B cell (primary cell): Measurements from ENCODE around the gene RPTOR. TPM values are rescaled to one million over a fixed set of nuclear protein-coding genes. Genes with fewer than 3 reads are reported as not detected.
A peak's percentile ranks its signal among the peaks of the same experiment; 100 is the strongest.

Source experiments
- ATAC-seq: fragments of 200-7000 bp; cut with Tn5 transposase; one replicate; pipeline ENCODE4 v1.10.0; 2021; ENCODE audit warnings: low read depth, mild to moderate bottlenecking, moderate number of reproducible peaks, moderate library complexity
- CTCF ChIA-PET: fragments of 350-600 bp; sonication (Branson Sonifier 250); formaldehyde crosslinking; loops from one replicate; lab custom pipeline; 2021; ENCODE audit warnings: antibody characterized with exemption, inconsistent platforms; lab: Charles Lee
- POLR2A ChIA-PET: fragments of 350-600 bp; sonication (Branson Sonifier 250); formaldehyde crosslinking; loops from one replicate; lab custom pipeline; 2021; ENCODE audit warnings: antibody characterized with exemption; lab: Charles Lee
- DNase-seq: peaks from one replicate; pipeline ENCODE4 v3.0.0; 2013
- H2AFZ ChIP-seq: 2 replicates; pipeline ENCODE4 v1.6.1; 2012; ENCODE audit warnings: mild to moderate bottlenecking, low read depth, low read length; ENCODE audit not compliant: insufficient read depth, poor library complexity, severe bottlenecking
- H3K27ac ChIP-seq, 2 donors: 1 replicate in 1 of 2; 2 replicates in 1 of 2; pipeline ENCODE4 v1.5.1; 2012 to 2013; ENCODE audit warnings: low read length in 2 of 2, mild to moderate bottlenecking in 2 of 2, moderate library complexity in 1 of 2
- H3K27me3 ChIP-seq, 4 experiments: fragments of 200-600 bp in 1 of 4; sonication (generic) in 1 of 4; replicated peaks in 1 of 4; 1 replicate in 2 of 4; 2 replicates in 2 of 4; pipeline versions ENCODE4 v1.6.1 to v1.7.0; 2013 to 2016; ENCODE audit warnings: low read length in 3 of 4, mild to moderate bottlenecking in 2 of 4, mixed read lengths in 1 of 4, moderate library complexity in 1 of 4; ENCODE audit not compliant: insufficient read depth in 4 of 4, control insufficient read depth in 3 of 4; ENCODE audit errors: control extremely low read depth in 1 of 4
- H3K36me3 ChIP-seq, 2 experiments: replicated peaks in 1 of 2; 1 replicate in 1 of 2; 2 replicates in 1 of 2; pipeline versions ENCODE4 v1.6.1 to v1.7.1; 2013; ENCODE audit warnings: low read length in 1 of 2; ENCODE audit not compliant: insufficient read depth in 2 of 2, control insufficient read depth in 1 of 2; ENCODE audit errors: control extremely low read depth in 1 of 2, extremely low read depth in 1 of 2
- H3K4me1 ChIP-seq, 2 donors: fragments of 200-600 bp in 1 of 2; sonication (generic) in 1 of 2; 1 replicate in 1 of 2; 2 replicates in 1 of 2; pipeline versions ENCODE4 v1.5.1 to v1.6.1; 2013 to 2017; ENCODE audit warnings: low read length in 2 of 2; ENCODE audit not compliant: control insufficient read depth in 2 of 2, insufficient read depth in 2 of 2
- H3K4me2 ChIP-seq: replicated peaks from 2 replicates; pipeline ENCODE3; 2012; ENCODE audit warnings: mild to moderate bottlenecking, low read depth, low read length; ENCODE audit not compliant: poor library complexity, severe bottlenecking
- H3K4me3 ChIP-seq, 5 experiments: fragments of 200-600 bp in 1 of 5; sonication (generic) in 1 of 5; 1 replicate in 3 of 5; 2 replicates in 2 of 5; pipeline versions ENCODE4 v1.5.1 to v1.7.0; 2011 to 2016; ENCODE audit warnings: low read length in 4 of 5, mild to moderate bottlenecking in 4 of 5, low read depth in 2 of 5, control low read depth in 1 of 5, moderate library complexity in 1 of 5; ENCODE audit not compliant: insufficient read depth in 1 of 5; ENCODE audit errors: control extremely low read depth in 1 of 5, extremely low read depth in 1 of 5
- H3K79me2 ChIP-seq: fragments of 200-600 bp; sonication (generic); one replicate; pipeline ENCODE4 v1.6.0; 2016; ENCODE audit warnings: low read length; ENCODE audit not compliant: control insufficient read depth, insufficient read depth
- H3K9ac ChIP-seq: fragments of 200-600 bp; sonication (generic); 2 replicates; pipeline ENCODE4 v1.6.1; 2017; ENCODE audit warnings: mild to moderate bottlenecking, low read length, moderate library complexity
- H3K9me3 ChIP-seq, 3 donors: one replicate each; pipeline versions ENCODE4 v1.6.1 to v1.7.1; 2013; ENCODE audit warnings: low read length in 2 of 3; ENCODE audit not compliant: control insufficient read depth in 2 of 3, insufficient read depth in 1 of 3; ENCODE audit errors: control extremely low read depth in 1 of 3
- H4K20me1 ChIP-seq: 2 replicates; pipeline ENCODE4 v1.6.0; 2012; ENCODE audit warnings: mild to moderate bottlenecking, low read length; ENCODE audit not compliant: insufficient read depth, control insufficient read depth, poor library complexity, severe bottlenecking
- H3K27ac Mint-ChIP-seq: one replicate; pipeline ENCODE4 v1.8.0; 2021; ENCODE audit warnings: mixed read lengths
- H3K27me3 Mint-ChIP-seq: one replicate; pipeline ENCODE4 v1.8.0; 2021; ENCODE audit warnings: mixed read lengths
- H3K4me1 Mint-ChIP-seq: one replicate; pipeline ENCODE4 v1.8.0; 2021; ENCODE audit warnings: mixed read lengths
- H3K4me3 Mint-ChIP-seq: one replicate; pipeline ENCODE4 v1.8.0; 2021; ENCODE audit warnings: mixed read lengths
- H3K9me3 Mint-ChIP-seq: one replicate; pipeline ENCODE4 v1.8.0; 2022; ENCODE audit warnings: mixed read lengths; ENCODE audit not compliant: insufficient read depth
- EZH2 ChIP-seq: IDR thresholded peaks from 2 replicates; pipeline ENCODE4 v1.6.1; 2012; ENCODE audit warnings: borderline replicate concordance, low read depth, mild to moderate bottlenecking, moderate library complexity, low read length; ENCODE audit not compliant: insufficient read depth, poor library complexity, severe bottlenecking
- WGBS: methylation state at CpG from one replicate; pipeline ENCODE4 v1.1.5; 2013; ENCODE audit warnings: missing lambda C conversion rate; ENCODE audit not compliant: insufficient coverage; 5-methylcytosine and 5-hydroxymethylcytosine counted together
- intact Hi-C: fragments of 100-400 bp; cut with micrococcal nuclease; formaldehyde crosslinking; loops from one replicate; pipeline ENCODE4 v1.10.0; 2022
- polyA plus RNA-seq: library from polyadenylated mRNA; depleted of rRNA; stranded (reverse); fragments of >200 nt; gene quantifications from 2 replicates; pipeline ENCODE4 v1.2.3, GENCODE V29; 2012
- total RNA-seq, 2 donors: library from RNA; stranded (reverse); fragments of 120-200 nt in 1 of 2; gene quantifications; 1 replicate in 1 of 2; 2 replicates in 1 of 2; pipeline versions ENCODE4 v1.2.3 to v1.2.4, GENCODE V29; 2013 to 2022
- TF ChIP-seq, protein P1 (sequence below): fragments of 200-600 bp; IDR thresholded peaks from one replicate; pipeline ENCODE4 v1.8.0; 2022; ENCODE audit warnings: antibody characterized with exemption, mild to moderate bottlenecking

The RPTOR gene
- total and polyA plus RNA-seq, 2 donors (not counting 1 experiment from before 2014, with no cell fraction given), result 13.4 to 58.8 TPM

- TF ChIP-seq EZH2, result no peak
- TF ChIP-seq, protein P1, sequence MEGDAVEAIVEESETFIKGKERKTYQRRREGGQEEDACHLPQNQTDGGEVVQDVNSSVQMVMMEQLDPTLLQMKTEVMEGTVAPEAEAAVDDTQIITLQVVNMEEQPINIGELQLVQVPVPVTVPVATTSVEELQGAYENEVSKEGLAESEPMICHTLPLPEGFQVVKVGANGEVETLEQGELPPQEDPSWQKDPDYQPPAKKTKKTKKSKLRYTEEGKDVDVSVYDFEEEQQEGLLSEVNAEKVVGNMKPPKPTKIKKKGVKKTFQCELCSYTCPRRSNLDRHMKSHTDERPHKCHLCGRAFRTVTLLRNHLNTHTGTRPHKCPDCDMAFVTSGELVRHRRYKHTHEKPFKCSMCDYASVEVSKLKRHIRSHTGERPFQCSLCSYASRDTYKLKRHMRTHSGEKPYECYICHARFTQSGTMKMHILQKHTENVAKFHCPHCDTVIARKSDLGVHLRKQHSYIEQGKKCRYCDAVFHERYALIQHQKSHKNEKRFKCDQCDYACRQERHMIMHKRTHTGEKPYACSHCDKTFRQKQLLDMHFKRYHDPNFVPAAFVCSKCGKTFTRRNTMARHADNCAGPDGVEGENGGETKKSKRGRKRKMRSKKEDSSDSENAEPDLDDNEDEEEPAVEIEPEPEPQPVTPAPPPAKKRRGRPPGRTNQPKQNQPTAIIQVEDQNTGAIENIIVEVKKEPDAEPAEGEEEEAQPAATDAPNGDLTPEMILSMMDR, result no peak
- peaks cover 42% of the 10 kb centered on the region for H3K4me1 Mint-ChIP-seq
- peak overlapping the region; percentile 68 for H3K4me3 Mint-ChIP-seq
- H3K9me3 ChIP-seq, result no peaks in the 10 kb centered on the region
- POLR2A ChIA-PET, result no interaction called here
- peaks cover 15 to 23% of the 10 kb centered on the region in 2 donors for H3K4me1 ChIP-seq
- peaks cover 6% of the 10 kb centered on the region for H4K20me1 ChIP-seq
- no peak for DNase-seq
- no peak overlapping the region for H3K4me2 ChIP-seq
- no peak overlapping the region for H3K27ac Mint-ChIP-seq
- WGBS, result 76% methylated on average over 13 of the region's 13 CpGs
- CTCF ChIA-PET, result no interaction called here
- H2AFZ ChIP-seq, result no peak overlapping the region
- H3K9ac ChIP-seq, result no peak overlapping the region
- no peaks in the 10 kb centered on the region for H3K9me3 Mint-ChIP-seq
- H3K36me3 ChIP-seq, result peaks cover 0 to 3% of the 10 kb centered on the region in 2 experiments
- no peak overlapping the region for H3K4me3 ChIP-seq
- no peak for ATAC-seq
- intact Hi-C loops, result no loop called here
- no peaks in the 10 kb centered on the region for H3K27me3 Mint-ChIP-seq
- H3K27me3 ChIP-seq, result no peaks in the 10 kb centered on the region
- H3K79me2 ChIP-seq, result peaks cover 38% of the 10 kb centered on the region
- no peak overlapping the region for H3K27ac ChIP-seq
These were observed 182.7 kb downstream of the RPTOR start for GRCh38 chr17:80727409-80727755.

DNA sequence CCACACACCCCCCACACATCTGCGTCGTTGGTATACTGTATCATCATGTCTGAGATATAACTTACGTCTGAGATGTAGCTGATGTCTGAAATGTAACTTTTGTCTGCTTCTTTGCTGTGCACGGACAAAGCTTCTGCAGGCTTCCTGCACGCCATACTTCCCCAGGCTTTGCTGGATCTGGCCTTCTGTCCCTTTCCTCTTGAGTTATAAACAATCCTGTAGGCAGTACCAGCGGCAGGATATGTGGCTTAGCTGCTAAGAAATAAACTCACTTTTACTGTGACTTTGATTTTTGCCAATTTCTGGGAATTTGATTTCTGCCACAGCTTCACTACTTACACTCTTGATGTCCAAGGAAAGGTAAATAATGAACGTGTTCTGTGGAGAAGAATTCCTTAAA lies 184.4 kb downstream of the RPTOR start:
- CTCF ChIA-PET, result interaction anchor here (1.2 kb wide), 1 partner anchor 12 kb away, joined by 4 read pairs; no protein-coding TSS in a partner anchor
- Histone ChIP-seq H3K9ac (no peak overlapping the region), H3K4me1 (peaks cover 19 to 23% of the 10 kb centered on the region in 2 donors), H3K27me3 (no peaks in the 10 kb centered on the region), H3K4me2 (no peak overlapping the region), H3K79me2 (peaks cover 26% of the 10 kb centered on the region), H3K36me3 (peaks cover 0 to 3% of the 10 kb centered on the region in 2 experiments), H3K9me3 (no peaks in the 10 kb centered on the region), H3K27ac (no peak overlapping the region), H2AFZ (no peak overlapping the region), H3K4me3 (no peak overlapping the region), H4K20me1 (peaks cover 6% of the 10 kb centered on the region)
- intact Hi-C loops, result no loop called here
- no peak for TF ChIP-seq EZH2
- TF ChIP-seq, protein P1, result no peak
- Mint-ChIP-seq H3K9me3 (no peaks in the 10 kb centered on the region), H3K27ac (no peak overlapping the region), H3K27me3 (no peaks in the 10 kb centered on the region), H3K4me3 (no peak overlapping the region), H3K4me1 (peaks cover 42% of the 10 kb centered on the region)
- ATAC-seq, result no peak
- DNase-seq, result no peak
- WGBS, result 100% methylated on average over 4 of the region's 7 CpGs
- POLR2A ChIA-PET, result no interaction called here
